Activated effector memory CD4-positive, alpha-beta T cell treated with Interleukin-2 at 50 U/mL for 16 hours (primary cell): ENCODE measurements around the gene TXN.
"Not testable (repeated sequence)": the region's sequence is repeated elsewhere in the genome, so short reads cannot be mapped to it uniquely, and the experiment has no call there.

Experiments
- DNase-seq: peaks from one replicate; pipeline ENCODE4 v3.0.0-alpha.2; 2020

The TXN gene

GRCh38 chr9:110255463-110256379 is 586 bp downstream of the TXN start:
- DNase-seq: peak; percentile 24

- DNase-seq: no peak
Measured at GRCh38 chr9:110255034-110255462, 1.3 kb downstream of the TXN start.

- DNase-seq: no peak
Measured at GRCh38 chr9:110254500-110254899, 1.8 kb downstream of the TXN start.

GRCh38 chr9:110252509-110253139 is 3.7 kb downstream of the TXN start:
- DNase-seq: no peak

GRCh38 chr9:110251770-110252169 is 4.5 kb downstream of the TXN start:
- not testable (repeated sequence) for DNase-seq

- DNase-seq: no peak
Measured at GRCh38 chr9:110251212-110251611, 5.1 kb downstream of the TXN start.

GRCh38 chr9:110249603-110250002 is 6.7 kb downstream of the TXN start:
- no peak for DNase-seq

GRCh38 chr9:110248361-110248760 is 7.9 kb downstream of the TXN start:
- DNase-seq: no peak

GRCh38 chr9:110246214-110246613 is 10.1 kb downstream of the TXN start:
- no peak for DNase-seq

GRCh38 chr9:110244616-110245015 is 11.7 kb downstream of the TXN start:
- no peak for DNase-seq

- DNase-seq: no peak
Measured at GRCh38 chr9:110241858-110242321, 14.4 kb downstream of the TXN start.

GRCh38 chr9:110241260-110241857 is 14.9 kb downstream of the TXN start:
- DNase-seq: no peak

- no peak for DNase-seq
Measured at GRCh38 chr9:110240198-110240597, 16.1 kb downstream of the TXN start.

GRCh38 chr9:110228321-110228720 is 28.0 kb downstream of the TXN start:
- DNase-seq: no peak

GRCh38 chr9:110224583-110224982 is 31.7 kb downstream of the TXN start:
- no peak for DNase-seq

GRCh38 chr9:110220809-110221208 is 35.5 kb downstream of the TXN start:
- DNase-seq: no peak

- no peak for DNase-seq
Measured at GRCh38 chr9:110217656-110218099, 38.6 kb downstream of the TXN start.

- DNase-seq: no peak
Measured at GRCh38 chr9:110214586-110215355, 41.5 kb downstream of the TXN start.

- no peak for DNase-seq
Measured at GRCh38 chr9:110214090-110214489, 42.2 kb downstream of the TXN start.

- DNase-seq: no peak
Measured at GRCh38 chr9:110213413-110214044, 42.8 kb downstream of the TXN start.

- no peak for DNase-seq
Measured at GRCh38 chr9:110208031-110208430, 48.3 kb downstream of the TXN start, which contains the start of gene C9orf152. C9orf152 (minus strand) TSS chr9:110208159; CDS start chr9:110207579, 580 bp downstream.

GRCh38 chr9:110207071-110207641 is 49.2 kb downstream of the TXN start:
- DNase-seq: no peak
